T-helper 17 cell (primary cell): ENCODE results near the gene ALOX5. TPM values are rescaled to one million over a fixed set of nuclear protein-coding genes. Genes with fewer than 3 reads are reported as not detected.

Experiments
- ATAC-seq: fragments of 150-1000 bp; cut with Tn5 transposase; 2 replicates; pipeline ENCODE4 v1.10.0; 2021; ENCODE audit warnings: mild to moderate bottlenecking, moderate library complexity
- DNase-seq, 3 donors: peaks; one replicate each; pipeline versions ENCODE4 v3.0.0 to v3.0.0-alpha.2; 2020 to 2021
- H3K9me3 ChIP-seq: one replicate; pipeline ENCODE4 v1.7.0; 2013; ENCODE audit warnings: low read length, mild to moderate bottlenecking; ENCODE audit not compliant: control insufficient read depth, poor library complexity, severe bottlenecking
- H3K27ac Mint-ChIP-seq: one replicate; pipeline ENCODE4 v1.8.0; 2022; ENCODE audit warnings: mild to moderate bottlenecking, moderate library complexity, mixed read lengths
- H3K27me3 Mint-ChIP-seq: one replicate; pipeline ENCODE4 v1.8.0; 2022; ENCODE audit warnings: mixed read lengths
- H3K36me3 Mint-ChIP-seq: one replicate; pipeline ENCODE4 v1.8.0; 2022; ENCODE audit warnings: low read depth, mixed read lengths
- H3K4me1 Mint-ChIP-seq: one replicate; pipeline ENCODE4 v1.8.0; 2022; ENCODE audit warnings: mild to moderate bottlenecking, mixed read lengths
- H3K4me3 Mint-ChIP-seq: one replicate; pipeline ENCODE4 v1.8.0; 2022; ENCODE audit warnings: mild to moderate bottlenecking, moderate library complexity, mixed read lengths
- total RNA-seq, 4 donors: library from RNA in 2 of 4; stranded (reverse) in 2 of 4; gene quantifications; one replicate each; pipeline ENCODE4 v1.2.3 and lab custom pipeline; 2022 to 2026

ALOX5 gene
- total RNA-seq, 2 donors from 2014 or later = 19.8 to 66.6 TPM

GRCh38 chr10:45425621-45426563 lies 51.9 kb downstream of the ALOX5 start:
- Mint-ChIP-seq H3K27ac (peak overlapping the region; percentile 99), H3K27me3 (no peaks in the 10 kb centered on the region), H3K36me3 (peaks cover 5% of the 10 kb centered on the region), H3K4me3 (peak overlapping the region; percentile 45), H3K4me1 (peaks cover 58% of the 10 kb centered on the region)
- DNase-seq (no peak), ATAC-seq (no peak)
- no peaks in the 10 kb centered on the region for H3K9me3 ChIP-seq

GRCh38 chr10:45427262-45427969 lies 53.4 kb downstream of the ALOX5 start:
- Mint-ChIP-seq H3K27ac (peak overlapping the region; percentile 99), H3K4me1 (peaks cover 44% of the 10 kb centered on the region), H3K4me3 (peak overlapping the region; percentile 19), H3K27me3 (no peaks in the 10 kb centered on the region), H3K36me3 (peaks cover 5% of the 10 kb centered on the region)
- ATAC-seq (no peak), DNase-seq (no peak)
- H3K9me3 ChIP-seq = no peaks in the 10 kb centered on the region

- H3K27me3 Mint-ChIP-seq = no peaks in the 10 kb centered on the region
- H3K4me3 Mint-ChIP-seq = peak overlapping the region; percentile 19
- ATAC-seq (no peak), DNase-seq (no peak)
- H3K9me3 ChIP-seq = no peaks in the 10 kb centered on the region
- H3K36me3 Mint-ChIP-seq = peaks cover 5% of the 10 kb centered on the region
- H3K4me1 Mint-ChIP-seq = peaks cover 44% of the 10 kb centered on the region
- no peak overlapping the region for H3K27ac Mint-ChIP-seq
These were observed 54.0 kb downstream of the ALOX5 start for GRCh38 chr10:45427970-45428366.

- ATAC-seq (no peak), DNase-seq (no peak)
- Mint-ChIP-seq H3K4me1 (peaks cover 50% of the 10 kb centered on the region), H3K27me3 (no peaks in the 10 kb centered on the region), H3K4me3 (no peak overlapping the region), H3K27ac (peak overlapping the region; percentile 74), H3K36me3 (peaks cover 5% of the 10 kb centered on the region)
- H3K9me3 ChIP-seq = no peaks in the 10 kb centered on the region
These were observed 54.8 kb downstream of the ALOX5 start for GRCh38 chr10:45428611-45429510.

GRCh38 chr10:45429790-45430189 lies 55.8 kb downstream of the ALOX5 start:
- no peak overlapping the region for H3K27ac Mint-ChIP-seq
- H3K36me3 Mint-ChIP-seq = peaks cover 5% of the 10 kb centered on the region
- H3K4me1 Mint-ChIP-seq = peaks cover 49% of the 10 kb centered on the region
- no peak overlapping the region for H3K4me3 Mint-ChIP-seq
- DNase-seq (no peak), ATAC-seq (no peak)
- no peaks in the 10 kb centered on the region for H3K27me3 Mint-ChIP-seq
- H3K9me3 ChIP-seq = no peaks in the 10 kb centered on the region

- Mint-ChIP-seq H3K36me3 (peaks cover 8% of the 10 kb centered on the region), H3K27ac (peak overlapping the region; percentile 92), H3K27me3 (no peaks in the 10 kb centered on the region), H3K4me1 (peaks cover 34% of the 10 kb centered on the region), H3K4me3 (no peak overlapping the region)
- ATAC-seq (no peak), DNase-seq (no peak)
- no peaks in the 10 kb centered on the region for H3K9me3 ChIP-seq
These were observed 58.1 kb downstream of the ALOX5 start for GRCh38 chr10:45432113-45432512.

GRCh38 chr10:45432700-45433472 lies 58.9 kb downstream of the ALOX5 start:
- no peaks in the 10 kb centered on the region for H3K9me3 ChIP-seq
- DNase-seq = no peak
- Mint-ChIP-seq H3K27me3 (no peaks in the 10 kb centered on the region), H3K27ac (peak overlapping the region; percentile 92), H3K36me3 (peaks cover 8% of the 10 kb centered on the region), H3K4me1 (peaks cover 34% of the 10 kb centered on the region), H3K4me3 (peak overlapping the region; percentile 31)
- peak; percentile 55 for ATAC-seq

GRCh38 chr10:45433716-45434469 lies 59.9 kb downstream of the ALOX5 start:
- H3K9me3 ChIP-seq = no peaks in the 10 kb centered on the region
- peaks cover 7% of the 10 kb centered on the region for H3K36me3 Mint-ChIP-seq
- DNase-seq (no peak), ATAC-seq (peak; percentile 66)
- H3K27me3 Mint-ChIP-seq = no peaks in the 10 kb centered on the region
- peaks cover 29% of the 10 kb centered on the region for H3K4me1 Mint-ChIP-seq
- H3K4me3 Mint-ChIP-seq = peak overlapping the region; percentile 79
- peak overlapping the region; percentile 92 for H3K27ac Mint-ChIP-seq

- no peaks in the 10 kb centered on the region for H3K9me3 ChIP-seq
- Mint-ChIP-seq H3K27ac (no peak overlapping the region), H3K4me3 (no peak overlapping the region), H3K4me1 (peaks cover 25% of the 10 kb centered on the region), H3K36me3 (peaks cover 4% of the 10 kb centered on the region), H3K27me3 (peaks cover 4% of the 10 kb centered on the region)
- no peak for ATAC-seq
- DNase-seq = no peak
These were observed 63.8 kb downstream of the ALOX5 start for GRCh38 chr10:45437587-45438465.

GRCh38 chr10:45438466-45439090 lies 64.6 kb downstream of the ALOX5 start:
- peak overlapping the region; percentile 41 for H3K27ac Mint-ChIP-seq
- DNase-seq (no peak), ATAC-seq (no peak)
- peaks cover 4% of the 10 kb centered on the region for H3K27me3 Mint-ChIP-seq
- no peak overlapping the region for H3K4me3 Mint-ChIP-seq
- H3K4me1 Mint-ChIP-seq = peaks cover 18% of the 10 kb centered on the region
- no peaks in the 10 kb centered on the region for H3K9me3 ChIP-seq
- H3K36me3 Mint-ChIP-seq = peaks cover 4% of the 10 kb centered on the region

- Mint-ChIP-seq H3K36me3 (peaks cover 4% of the 10 kb centered on the region), H3K27ac (no peak overlapping the region), H3K4me3 (no peak overlapping the region), H3K27me3 (peaks cover 4% of the 10 kb centered on the region), H3K4me1 (peaks cover 12% of the 10 kb centered on the region)
- DNase-seq = no peak
- H3K9me3 ChIP-seq = no peaks in the 10 kb centered on the region
- ATAC-seq = no peak
These were observed 65.3 kb downstream of the ALOX5 start for GRCh38 chr10:45439365-45439764.
